HepG2 (cell line): ENCODE measurements around the gene EGFR. TPM values are rescaled to one million over a fixed set of nuclear protein-coding genes. Genes with fewer than 3 reads are reported as not detected.

Source experiments
- BRF2 ChIP-seq: sonication (generic); formaldehyde crosslinking; IDR thresholded peaks from 2 replicates; pipeline ENCODE4 v1.8.1; 2022; ENCODE audit warnings: mild to moderate bottlenecking, missing genetic modification reagents
- HDAC1 ChIP-seq: sonication (generic); formaldehyde crosslinking; IDR thresholded peaks from 2 replicates; pipeline ENCODE4 v1.5.1; 2020; ENCODE audit warnings: mild to moderate bottlenecking, missing genetic modification reagents
- ONECUT2 ChIP-seq: sonication (generic); formaldehyde crosslinking; IDR thresholded peaks from 2 replicates; pipeline ENCODE4 v1.4.0; 2020; ENCODE audit warnings: missing genetic modification reagents
- PHF21A ChIP-seq: sonication (generic); formaldehyde crosslinking; IDR thresholded peaks from 2 replicates; pipeline ENCODE4 v1.5.0; 2020; ENCODE audit warnings: mild to moderate bottlenecking, missing genetic modification reagents
- PTBP1 ChIP-seq: fragments of 200-400 bp; formaldehyde crosslinking; IDR thresholded peaks from 2 replicates; pipeline ENCODE4 v1.6.1; 2018; ENCODE audit warnings: low read length, low read depth; ENCODE audit not compliant: poor library complexity, severe bottlenecking
- RXRA ChIP-seq: sonication (generic); formaldehyde crosslinking; IDR thresholded peaks from 2 replicates; pipeline ENCODE4 v1.5.1; 2020; ENCODE audit warnings: missing genetic modification reagents
- SMAD1 ChIP-seq: sonication (generic); formaldehyde crosslinking; IDR thresholded peaks from 2 replicates; pipeline ENCODE4 v1.4.0; 2020; ENCODE audit warnings: missing genetic modification reagents, low read depth, mild to moderate bottlenecking, borderline replicate concordance
- SP2 ChIP-seq: sonication (generic); formaldehyde crosslinking; IDR thresholded peaks from 2 replicates; pipeline ENCODE4 v1.5.1; 2020; ENCODE audit warnings: mild to moderate bottlenecking, missing genetic modification reagents
- TBX2 ChIP-seq: sonication (generic); formaldehyde crosslinking; IDR thresholded peaks from 2 replicates; pipeline ENCODE4 v1.5.0; 2020; ENCODE audit warnings: missing genetic modification reagents, mild to moderate bottlenecking, borderline replicate concordance
- ZC3H4 ChIP-seq: sonication (generic); formaldehyde crosslinking; IDR thresholded peaks from 2 replicates; pipeline ENCODE4 v1.4.0; 2020; ENCODE audit warnings: missing genetic modification reagents, borderline replicate concordance
- ZNF138 ChIP-seq: sonication (generic); formaldehyde crosslinking; IDR thresholded peaks from 2 replicates; pipeline ENCODE4 v1.5.0; 2020; ENCODE audit warnings: mild to moderate bottlenecking, low read depth, missing genetic modification reagents
- ZNF235 ChIP-seq: sonication (generic); formaldehyde crosslinking; IDR thresholded peaks from 2 replicates; pipeline ENCODE4 v1.8.1; 2023; ENCODE audit warnings: mild to moderate bottlenecking, missing genetic modification reagents, borderline replicate concordance
- ZNF263 ChIP-seq: sonication (generic); formaldehyde crosslinking; IDR thresholded peaks from 2 replicates; pipeline ENCODE4 v1.4.0; 2020; ENCODE audit warnings: missing genetic modification reagents
- ZNF331 ChIP-seq: sonication (generic); formaldehyde crosslinking; IDR thresholded peaks from 2 replicates; pipeline ENCODE4 v1.4.0; 2020; ENCODE audit warnings: missing genetic modification reagents
- ZNF468 ChIP-seq: sonication (generic); formaldehyde crosslinking; IDR thresholded peaks from 2 replicates; pipeline ENCODE4 v1.8.0; 2022; ENCODE audit warnings: mild to moderate bottlenecking, moderate library complexity, missing genetic modification reagents
- ZNF616 ChIP-seq: sonication (generic); formaldehyde crosslinking; IDR thresholded peaks from 2 replicates; pipeline ENCODE4 v1.5.0; 2020; ENCODE audit warnings: low read depth, mild to moderate bottlenecking, missing genetic modification reagents
- ZNF709 ChIP-seq: sonication (generic); formaldehyde crosslinking; IDR thresholded peaks from 2 replicates; pipeline ENCODE4 v1.5.0; 2020; ENCODE audit warnings: mild to moderate bottlenecking, missing genetic modification reagents
- polyA plus RNA-seq, 8 experiments: library from polyadenylated mRNA; depleted of rRNA in 3 of 8; stranded (reverse) in 7 of 8; unstranded in 1 of 8; fragments of >200 nt; fragmentation: Illumina TruSeq in 4 of 8; extraction: Trizol in 4 of 8; gene quantifications; 2 replicates each; pipeline versions ENCODE4 v1.2.1 to v1.2.3, GENCODE V29; 2011 to 2016; ENCODE audit warnings: low read depth in 4 of 8, missing spikeins in 1 of 8, mixed read lengths in 1 of 8; ENCODE audit not compliant: insufficient read depth in 1 of 8
- total RNA-seq, 5 experiments: library from RNA; depleted of rRNA; stranded (reverse); fragments of >200 nt; fragmentation: Illumina TruSeq; extraction: Trizol; gene quantifications; 2 replicates each; pipeline ENCODE4 v1.2.3, GENCODE V29; 2016; ENCODE audit warnings: low read depth in 1 of 5
- TF ChIP-seq, protein P1 (sequence below): sonication (generic); formaldehyde crosslinking; IDR thresholded peaks from 2 replicates; pipeline ENCODE4 v1.5.0; 2020; ENCODE audit warnings: mild to moderate bottlenecking, missing genetic modification reagents
- TF ChIP-seq, protein P2 (sequence below): sonication (generic); formaldehyde crosslinking; IDR thresholded peaks from 2 replicates; pipeline ENCODE4 v1.8.1; 2023; ENCODE audit warnings: mild to moderate bottlenecking, moderate library complexity, missing genetic modification reagents

EGFR gene
- total and polyA plus RNA-seq, 2 of the 13 experiments (the other 11 are each of a cell fraction or from before 2014, with no cell fraction given): 7.0 to 10.0 TPM

DNA sequence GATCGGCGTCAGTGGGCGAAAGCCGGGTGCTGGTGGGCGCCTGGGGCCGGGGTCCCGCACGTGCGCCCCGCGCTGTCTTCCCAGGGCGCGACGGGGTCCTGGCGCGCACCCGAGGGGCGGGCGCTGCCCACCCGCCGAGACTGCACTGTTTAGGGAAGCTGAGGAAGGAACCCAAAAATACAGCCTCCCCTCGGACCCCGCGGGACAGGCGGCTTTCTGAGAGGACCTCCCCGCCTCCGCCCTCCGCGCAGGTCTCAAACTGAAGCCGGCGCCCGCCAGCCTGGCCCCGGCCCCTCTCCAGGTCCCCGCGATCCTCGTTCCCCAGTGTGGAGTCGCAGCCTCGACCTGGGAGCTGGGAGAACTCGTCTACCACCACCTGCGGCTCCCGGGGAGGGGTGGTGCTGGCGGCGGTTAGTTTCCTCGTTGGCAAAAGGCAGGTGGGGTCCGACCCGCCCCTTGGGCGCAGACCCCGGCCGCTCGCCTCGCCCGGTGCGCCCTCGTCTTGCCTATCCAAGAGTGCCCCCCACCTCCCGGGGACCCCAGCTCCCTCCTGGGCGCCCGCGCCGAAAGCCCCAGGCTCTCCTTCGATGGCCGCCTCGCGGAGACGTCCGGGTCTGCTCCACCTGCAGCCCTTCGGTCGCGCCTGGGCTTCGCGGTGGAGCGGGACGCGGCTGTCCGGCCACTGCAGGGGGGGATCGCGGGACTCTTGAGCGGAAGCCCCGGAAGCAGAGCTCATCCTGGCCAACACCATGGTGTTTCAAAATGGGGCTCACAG is 1.1 kb downstream of the EGFR start (continued):
- TF ChIP-seq, protein P1, sequence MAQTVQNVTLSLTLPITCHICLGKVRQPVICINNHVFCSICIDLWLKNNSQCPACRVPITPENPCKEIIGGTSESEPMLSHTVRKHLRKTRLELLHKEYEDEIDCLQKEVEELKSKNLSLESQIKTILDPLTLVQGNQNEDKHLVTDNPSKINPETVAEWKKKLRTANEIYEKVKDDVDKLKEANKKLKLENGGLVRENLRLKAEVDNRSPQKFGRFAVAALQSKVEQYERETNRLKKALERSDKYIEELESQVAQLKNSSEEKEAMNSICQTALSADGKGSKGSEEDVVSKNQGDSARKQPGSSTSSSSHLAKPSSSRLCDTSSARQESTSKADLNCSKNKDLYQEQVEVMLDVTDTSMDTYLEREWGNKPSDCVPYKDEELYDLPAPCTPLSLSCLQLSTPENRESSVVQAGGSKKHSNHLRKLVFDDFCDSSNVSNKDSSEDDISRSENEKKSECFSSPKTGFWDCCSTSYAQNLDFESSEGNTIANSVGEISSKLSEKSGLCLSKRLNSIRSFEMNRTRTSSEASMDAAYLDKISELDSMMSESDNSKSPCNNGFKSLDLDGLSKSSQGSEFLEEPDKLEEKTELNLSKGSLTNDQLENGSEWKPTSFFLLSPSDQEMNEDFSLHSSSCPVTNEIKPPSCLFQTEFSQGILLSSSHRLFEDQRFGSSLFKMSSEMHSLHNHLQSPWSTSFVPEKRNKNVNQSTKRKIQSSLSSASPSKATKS (CRISPR knock-in tag): no peak
- TF ChIP-seq ZC3H4 (CRISPR knock-in tag) (no peak), BRF2 (no peak), ZNF331 (no peak), ZNF235 (no peak), PHF21A (peak; percentile 20; the same call in 1 of the 2 replicates), SP2 (CRISPR knock-in tag) (no peak), ZNF468 (CRISPR knock-in tag) (no peak), SMAD1 (CRISPR knock-in tag) (no peak), ZNF138 (CRISPR knock-in tag) (0 out of 2 replicates have a peak, but pooled peaks have one; percentile 50), TBX2 (CRISPR knock-in tag) (0 out of 2 replicates have a peak, but pooled peaks have one; percentile 39), ZNF263 (0 out of 2 replicates have a peak, but pooled peaks have one; percentile 14), ONECUT2 (CRISPR knock-in tag) (no peak), ZNF709 (CRISPR knock-in tag) (0 out of 2 replicates have a peak, but pooled peaks have one; percentile 41), ZNF616 (CRISPR knock-in tag) (no peak), PTBP1 (no peak), HDAC1 (peak; percentile 37; the same call in 1 of the 2 replicates), RXRA (CRISPR knock-in tag) (no peak)
- TF ChIP-seq, protein P2, sequence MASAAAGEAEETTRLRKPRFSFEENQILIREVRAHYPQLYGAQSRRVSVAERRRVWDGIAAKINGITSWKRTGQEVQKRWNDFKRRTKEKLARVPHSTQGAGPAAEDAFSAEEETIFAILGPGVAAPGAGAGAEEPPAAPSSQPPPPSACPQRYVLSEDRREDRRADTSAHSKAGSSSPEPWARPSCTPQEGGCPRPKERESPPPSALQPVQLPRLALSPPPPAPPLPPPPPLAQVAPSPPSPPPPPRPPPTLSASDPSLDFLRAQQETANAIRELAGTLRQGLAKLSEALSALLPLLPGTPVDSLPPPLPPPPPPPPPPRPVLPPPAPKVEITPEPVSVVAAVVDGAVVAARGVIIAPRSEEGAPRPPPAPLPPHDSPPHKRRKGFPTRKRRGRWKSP (CRISPR knock-in tag): peak; percentile 62; the same call in 1 of the 2 replicates
